ENCODE data around the gene KCNQ1. TPM values are rescaled to one million over a fixed set of nuclear protein-coding genes. Genes with fewer than 3 reads are reported as not detected.

Gene KCNQ1
- total and polyA plus RNA-seq, 2 experiments from 2014 or later, result 0.45 to 0.87 TPM

DNA sequence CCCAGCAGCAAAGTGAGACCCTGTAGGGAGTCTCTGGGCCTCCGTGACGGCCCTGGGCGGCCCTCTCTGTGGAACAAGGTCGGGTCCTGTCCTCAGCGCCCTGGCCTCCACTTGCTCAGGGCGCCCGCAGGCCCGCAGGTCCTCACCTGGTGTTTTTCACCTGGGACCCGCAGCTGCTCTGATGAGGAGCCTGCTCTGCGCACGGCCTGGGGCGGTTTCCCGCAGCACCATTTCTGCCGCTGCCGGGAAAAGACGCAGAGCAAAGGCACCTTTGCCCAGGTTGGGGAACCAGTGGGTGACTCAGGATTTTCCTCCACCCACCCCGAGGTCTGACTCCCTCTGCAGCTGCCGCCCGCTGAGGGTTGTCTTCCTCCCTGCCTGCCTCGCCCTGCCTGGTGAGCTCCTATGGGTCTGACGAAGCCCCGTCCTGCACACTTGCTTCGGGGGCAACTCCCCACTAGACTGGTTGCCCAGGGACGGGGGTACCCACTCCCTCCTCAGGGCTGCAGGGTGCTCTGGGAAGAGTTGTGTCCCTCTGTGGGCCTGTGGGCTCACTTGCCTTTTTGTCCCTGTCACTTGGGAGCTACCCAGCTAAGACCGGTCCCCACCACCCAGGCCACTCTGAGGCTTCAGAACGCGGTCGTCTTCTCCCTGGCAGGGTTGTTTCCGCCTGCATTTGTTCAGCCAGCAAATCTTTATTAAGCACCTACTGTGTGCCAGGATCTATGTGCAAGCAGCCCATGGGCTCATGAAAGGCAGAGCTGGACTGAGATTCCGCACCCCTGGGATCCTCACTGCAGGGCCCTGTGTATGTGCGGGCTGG, 89.5 kb downstream of the KCNQ1 start:
- peaks cover 8% of the 10 kb centered on the region; the same call in 1 of the 2 replicates for H3K4me1 ChIP-seq (ENCODE audit: insufficient read depth)
- no peak overlapping the region for H3K4me3 ChIP-seq
- no peak overlapping the region for H3K4me2 ChIP-seq
- no peak overlapping the region for H3K27ac ChIP-seq (ENCODE audit: low read depth)
- H4K20me1 ChIP-seq (replicated peaks; ENCODE audit: insufficient read depth), result no peaks in the 10 kb centered on the region
- H2AFZ ChIP-seq, result peak overlapping the region; percentile 89
- no peaks in the 10 kb centered on the region for H3K9me2 ChIP-seq (ENCODE audit: insufficient read depth)
- H3K79me2 ChIP-seq (replicated peaks; ENCODE audit: insufficient read depth), result no peaks in the 10 kb centered on the region
- no peak overlapping the region for H3K4me3 Mint-ChIP-seq
- no peaks in the 10 kb centered on the region for H3K36me3 Mint-ChIP-seq (ENCODE audit: low read depth)
- H3K27me3 ChIP-seq (ENCODE audit: insufficient read depth), result peaks cover 6% of the 10 kb centered on the region
- no peaks in the 10 kb centered on the region; the same call in 2 of the 3 replicates for H3K9me3 Mint-ChIP-seq
- H3K36me3 ChIP-seq (ENCODE audit: insufficient read depth), result no peaks in the 10 kb centered on the region
- peaks cover 9% of the 10 kb centered on the region; the same call in 2 of the 3 replicates for H3K4me1 Mint-ChIP-seq
- ATAC-seq (peak; percentile 6), DNase-seq (ENCODE audit: low spot score) (peak; percentile 47)
- H3K27ac Mint-ChIP-seq, result no peak overlapping the region
- TF ChIP-seq POLR2AphosphoS5 (IDR thresholded peaks at IDR 0.05; ENCODE audit: low read depth) (no peak), ZNF331 (CRISPR knock-in tag; IDR thresholded peaks at IDR 0.05; ENCODE audit: low read depth) (no peak), NANOG (IDR thresholded peaks at IDR 0.05; ENCODE audit: borderline replicate concordance) (no peak), JUNB (IDR thresholded peaks at IDR 0.05; ENCODE audit: unreplicated experiment) (no peak), CREB1 (CRISPR knock-in tag; IDR thresholded peaks at IDR 0.05; ENCODE audit: low read depth) (no peak), EZH2phosphoT487 (IDR thresholded peaks at IDR 0.05; ENCODE audit: unreplicated experiment) (no peak), ZNF114 (CRISPR knock-in tag; IDR thresholded peaks at IDR 0.05) (no peak), EZH2 (IDR thresholded peaks at IDR 0.05; ENCODE audit: low read depth, unreplicated experiment) (no peak)
- TF ChIP-seq, protein P1, sequence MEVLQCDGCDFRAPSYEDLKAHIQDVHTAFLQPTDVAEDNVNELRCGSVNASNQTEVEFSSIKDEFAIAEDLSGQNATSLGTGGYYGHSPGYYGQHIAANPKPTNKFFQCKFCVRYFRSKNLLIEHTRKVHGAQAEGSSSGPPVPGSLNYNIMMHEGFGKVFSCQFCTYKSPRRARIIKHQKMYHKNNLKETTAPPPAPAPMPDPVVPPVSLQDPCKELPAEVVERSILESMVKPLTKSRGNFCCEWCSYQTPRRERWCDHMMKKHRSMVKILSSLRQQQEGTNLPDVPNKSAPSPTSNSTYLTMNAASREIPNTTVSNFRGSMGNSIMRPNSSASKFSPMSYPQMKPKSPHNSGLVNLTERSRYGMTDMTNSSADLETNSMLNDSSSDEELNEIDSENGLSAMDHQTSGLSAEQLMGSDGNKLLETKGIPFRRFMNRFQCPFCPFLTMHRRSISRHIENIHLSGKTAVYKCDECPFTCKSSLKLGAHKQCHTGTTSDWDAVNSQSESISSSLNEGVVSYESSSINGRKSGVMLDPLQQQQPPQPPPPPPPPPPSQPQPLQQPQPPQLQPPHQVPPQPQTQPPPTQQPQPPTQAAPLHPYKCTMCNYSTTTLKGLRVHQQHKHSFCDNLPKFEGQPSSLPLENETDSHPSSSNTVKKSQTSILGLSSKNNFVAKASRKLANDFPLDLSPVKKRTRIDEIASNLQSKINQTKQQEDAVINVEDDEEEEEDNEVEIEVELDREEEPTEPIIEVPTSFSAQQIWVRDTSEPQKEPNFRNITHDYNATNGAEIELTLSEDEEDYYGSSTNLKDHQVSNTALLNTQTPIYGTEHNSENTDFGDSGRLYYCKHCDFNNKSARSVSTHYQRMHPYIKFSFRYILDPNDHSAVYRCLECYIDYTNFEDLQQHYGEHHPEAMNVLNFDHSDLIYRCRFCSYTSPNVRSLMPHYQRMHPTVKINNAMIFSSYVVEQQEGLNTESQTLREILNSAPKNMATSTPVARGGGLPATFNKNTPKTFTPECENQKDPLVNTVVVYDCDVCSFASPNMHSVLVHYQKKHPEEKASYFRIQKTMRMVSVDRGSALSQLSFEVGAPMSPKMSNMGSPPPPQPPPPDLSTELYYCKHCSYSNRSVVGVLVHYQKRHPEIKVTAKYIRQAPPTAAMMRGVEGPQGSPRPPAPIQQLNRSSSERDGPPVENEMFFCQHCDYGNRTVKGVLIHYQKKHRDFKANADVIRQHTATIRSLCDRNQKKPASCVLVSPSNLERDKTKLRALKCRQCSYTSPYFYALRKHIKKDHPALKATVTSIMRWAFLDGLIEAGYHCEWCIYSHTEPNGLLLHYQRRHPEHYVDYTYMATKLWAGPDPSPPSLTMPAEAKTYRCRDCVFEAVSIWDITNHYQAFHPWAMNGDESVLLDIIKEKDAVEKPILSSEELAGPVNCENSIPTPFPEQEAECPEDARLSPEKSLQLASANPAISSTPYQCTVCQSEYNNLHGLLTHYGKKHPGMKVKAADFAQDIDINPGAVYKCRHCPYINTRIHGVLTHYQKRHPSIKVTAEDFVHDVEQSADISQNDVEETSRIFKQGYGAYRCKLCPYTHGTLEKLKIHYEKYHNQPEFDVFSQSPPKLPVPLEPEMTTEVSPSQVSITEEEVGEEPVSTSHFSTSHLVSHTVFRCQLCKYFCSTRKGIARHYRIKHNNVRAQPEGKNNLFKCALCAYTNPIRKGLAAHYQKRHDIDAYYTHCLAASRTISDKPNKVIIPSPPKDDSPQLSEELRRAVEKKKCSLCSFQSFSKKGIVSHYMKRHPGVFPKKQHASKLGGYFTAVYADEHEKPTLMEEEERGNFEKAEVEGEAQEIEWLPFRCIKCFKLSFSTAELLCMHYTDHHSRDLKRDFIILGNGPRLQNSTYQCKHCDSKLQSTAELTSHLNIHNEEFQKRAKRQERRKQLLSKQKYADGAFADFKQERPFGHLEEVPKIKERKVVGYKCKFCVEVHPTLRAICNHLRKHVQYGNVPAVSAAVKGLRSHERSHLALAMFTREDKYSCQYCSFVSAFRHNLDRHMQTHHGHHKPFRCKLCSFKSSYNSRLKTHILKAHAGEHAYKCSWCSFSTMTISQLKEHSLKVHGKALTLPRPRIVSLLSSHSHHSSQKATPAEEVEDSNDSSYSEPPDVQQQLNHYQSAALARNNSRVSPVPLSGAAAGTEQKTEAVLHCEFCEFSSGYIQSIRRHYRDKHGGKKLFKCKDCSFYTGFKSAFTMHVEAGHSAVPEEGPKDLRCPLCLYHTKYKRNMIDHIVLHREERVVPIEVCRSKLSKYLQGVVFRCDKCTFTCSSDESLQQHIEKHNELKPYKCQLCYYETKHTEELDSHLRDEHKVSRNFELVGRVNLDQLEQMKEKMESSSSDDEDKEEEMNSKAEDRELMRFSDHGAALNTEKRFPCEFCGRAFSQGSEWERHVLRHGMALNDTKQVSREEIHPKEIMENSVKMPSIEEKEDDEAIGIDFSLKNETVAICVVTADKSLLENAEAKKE (CRISPR knock-in tag; IDR thresholded peaks at IDR 0.05), result no peak
- TF ChIP-seq, protein P2, sequence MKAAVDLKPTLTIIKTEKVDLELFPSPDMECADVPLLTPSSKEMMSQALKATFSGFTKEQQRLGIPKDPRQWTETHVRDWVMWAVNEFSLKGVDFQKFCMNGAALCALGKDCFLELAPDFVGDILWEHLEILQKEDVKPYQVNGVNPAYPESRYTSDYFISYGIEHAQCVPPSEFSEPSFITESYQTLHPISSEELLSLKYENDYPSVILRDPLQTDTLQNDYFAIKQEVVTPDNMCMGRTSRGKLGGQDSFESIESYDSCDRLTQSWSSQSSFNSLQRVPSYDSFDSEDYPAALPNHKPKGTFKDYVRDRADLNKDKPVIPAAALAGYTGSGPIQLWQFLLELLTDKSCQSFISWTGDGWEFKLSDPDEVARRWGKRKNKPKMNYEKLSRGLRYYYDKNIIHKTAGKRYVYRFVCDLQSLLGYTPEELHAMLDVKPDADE (IDR thresholded peaks at IDR 0.05), result no peak
- TF ChIP-seq, protein P3, sequence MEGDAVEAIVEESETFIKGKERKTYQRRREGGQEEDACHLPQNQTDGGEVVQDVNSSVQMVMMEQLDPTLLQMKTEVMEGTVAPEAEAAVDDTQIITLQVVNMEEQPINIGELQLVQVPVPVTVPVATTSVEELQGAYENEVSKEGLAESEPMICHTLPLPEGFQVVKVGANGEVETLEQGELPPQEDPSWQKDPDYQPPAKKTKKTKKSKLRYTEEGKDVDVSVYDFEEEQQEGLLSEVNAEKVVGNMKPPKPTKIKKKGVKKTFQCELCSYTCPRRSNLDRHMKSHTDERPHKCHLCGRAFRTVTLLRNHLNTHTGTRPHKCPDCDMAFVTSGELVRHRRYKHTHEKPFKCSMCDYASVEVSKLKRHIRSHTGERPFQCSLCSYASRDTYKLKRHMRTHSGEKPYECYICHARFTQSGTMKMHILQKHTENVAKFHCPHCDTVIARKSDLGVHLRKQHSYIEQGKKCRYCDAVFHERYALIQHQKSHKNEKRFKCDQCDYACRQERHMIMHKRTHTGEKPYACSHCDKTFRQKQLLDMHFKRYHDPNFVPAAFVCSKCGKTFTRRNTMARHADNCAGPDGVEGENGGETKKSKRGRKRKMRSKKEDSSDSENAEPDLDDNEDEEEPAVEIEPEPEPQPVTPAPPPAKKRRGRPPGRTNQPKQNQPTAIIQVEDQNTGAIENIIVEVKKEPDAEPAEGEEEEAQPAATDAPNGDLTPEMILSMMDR (conservative IDR thresholded peaks at IDR 0.05; ENCODE audit: low read depth in 2 of 2), result no peak
- TF ChIP-seq, protein P4, sequence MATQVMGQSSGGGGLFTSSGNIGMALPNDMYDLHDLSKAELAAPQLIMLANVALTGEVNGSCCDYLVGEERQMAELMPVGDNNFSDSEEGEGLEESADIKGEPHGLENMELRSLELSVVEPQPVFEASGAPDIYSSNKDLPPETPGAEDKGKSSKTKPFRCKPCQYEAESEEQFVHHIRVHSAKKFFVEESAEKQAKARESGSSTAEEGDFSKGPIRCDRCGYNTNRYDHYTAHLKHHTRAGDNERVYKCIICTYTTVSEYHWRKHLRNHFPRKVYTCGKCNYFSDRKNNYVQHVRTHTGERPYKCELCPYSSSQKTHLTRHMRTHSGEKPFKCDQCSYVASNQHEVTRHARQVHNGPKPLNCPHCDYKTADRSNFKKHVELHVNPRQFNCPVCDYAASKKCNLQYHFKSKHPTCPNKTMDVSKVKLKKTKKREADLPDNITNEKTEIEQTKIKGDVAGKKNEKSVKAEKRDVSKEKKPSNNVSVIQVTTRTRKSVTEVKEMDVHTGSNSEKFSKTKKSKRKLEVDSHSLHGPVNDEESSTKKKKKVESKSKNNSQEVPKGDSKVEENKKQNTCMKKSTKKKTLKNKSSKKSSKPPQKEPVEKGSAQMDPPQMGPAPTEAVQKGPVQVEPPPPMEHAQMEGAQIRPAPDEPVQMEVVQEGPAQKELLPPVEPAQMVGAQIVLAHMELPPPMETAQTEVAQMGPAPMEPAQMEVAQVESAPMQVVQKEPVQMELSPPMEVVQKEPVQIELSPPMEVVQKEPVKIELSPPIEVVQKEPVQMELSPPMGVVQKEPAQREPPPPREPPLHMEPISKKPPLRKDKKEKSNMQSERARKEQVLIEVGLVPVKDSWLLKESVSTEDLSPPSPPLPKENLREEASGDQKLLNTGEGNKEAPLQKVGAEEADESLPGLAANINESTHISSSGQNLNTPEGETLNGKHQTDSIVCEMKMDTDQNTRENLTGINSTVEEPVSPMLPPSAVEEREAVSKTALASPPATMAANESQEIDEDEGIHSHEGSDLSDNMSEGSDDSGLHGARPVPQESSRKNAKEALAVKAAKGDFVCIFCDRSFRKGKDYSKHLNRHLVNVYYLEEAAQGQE (IDR thresholded peaks at IDR 0.05; ENCODE audit: unreplicated experiment), result no peak
- peaks cover 6% of the 10 kb centered on the region; the same call in 1 of the 2 replicates for H3F3A ChIP-seq (replicated peaks; ENCODE audit: low read depth)
- H3K27me3 Mint-ChIP-seq (ENCODE audit: insufficient read depth, low read depth, poor library complexity), result peaks cover 40% of the 10 kb centered on the region

Measured in GM23338 (cell line).